GM12891 (cell line): Measurements from ENCODE around the gene CACYBP.

Source experiments
- POLR2A ChIP-seq: IDR thresholded peaks from 2 replicates; pipeline ENCODE4 v1.6.1; 2011; ENCODE audit warnings: low read depth, low read length, control low read depth
- POLR2AphosphoS5 ChIP-seq: IDR thresholded peaks from 2 replicates; pipeline ENCODE4 v1.6.1; 2011; ENCODE audit warnings: low read depth, low read length, control low read depth
- TAF1 ChIP-seq: IDR thresholded peaks from 2 replicates; pipeline ENCODE4 v1.6.1; 2011; ENCODE audit warnings: low read depth, low read length, control low read depth

GRCh38 chr1:174995121-174995520 lies 4.6 kb upstream of the CACYBP start:
- TF ChIP-seq POLR2A = no peak
- no peak for TF ChIP-seq TAF1
- no peak for TF ChIP-seq POLR2AphosphoS5
